Spleen (tissue), 13 donors: ENCODE results near the gene SHISA5. TPM values are rescaled to one million over a fixed set of nuclear protein-coding genes. Genes with fewer than 3 reads are reported as not detected.
"Not testable (repeated sequence)": the region's sequence is repeated elsewhere in the genome, so short reads cannot be mapped to it uniquely, and the experiment has no call there.

Experiments used
- DNase-seq: peaks from one replicate; pipeline ENCODE4 v3.0.0-alpha.2; 2020
- H3K27ac ChIP-seq, 8 donors: fragments of 200-600 bp; sonication (generic) in 7 of 8; 1 replicate in 4 of 8; 2 replicates in 4 of 8; pipeline versions ENCODE4 v1.5.0 to v1.8.0; 2016 to 2021; ENCODE audit warnings: inconsistent platforms in 4 of 8, mild to moderate bottlenecking in 4 of 8, moderate library complexity in 1 of 8
- H3K27me3 ChIP-seq, 7 donors: fragments of 200-600 bp; sonication (generic) in 6 of 7; replicated peaks in 1 of 7; 1 replicate in 4 of 7; 2 replicates in 3 of 7; pipeline versions ENCODE4 v1.5.0 to v1.8.0; 2016 to 2021; ENCODE audit warnings: inconsistent platforms in 3 of 7, mild to moderate bottlenecking in 1 of 7
- H3K36me3 ChIP-seq, 6 donors: fragments of 200-600 bp; sonication (generic) in 5 of 6; 1 replicate in 4 of 6; 2 replicates in 2 of 6; pipeline versions ENCODE4 v1.5.0 to v1.8.0; 2016 to 2021; ENCODE audit warnings: inconsistent platforms in 2 of 6
- H3K4me1 ChIP-seq, 6 donors: fragments of 200-600 bp; sonication (generic) in 5 of 6; 1 replicate in 3 of 6; 2 replicates in 3 of 6; pipeline versions ENCODE4 v1.5.0 to v1.8.0; 2016 to 2021; ENCODE audit warnings: inconsistent platforms in 3 of 6
- H3K4me3 ChIP-seq, 8 donors: fragments of 200-600 bp; sonication (generic) in 7 of 8; 1 replicate in 4 of 8; 2 replicates in 4 of 8; pipeline versions ENCODE4 v1.5.0 to v1.8.0; 2016 to 2021; ENCODE audit warnings: inconsistent platforms in 4 of 8, mild to moderate bottlenecking in 4 of 8, moderate library complexity in 2 of 8
- H3K9me3 ChIP-seq, 8 donors: fragments of 200-600 bp; sonication (generic) in 7 of 8; 1 replicate in 4 of 8; 2 replicates in 4 of 8; pipeline versions ENCODE4 v1.5.0 to v1.8.0; 2016 to 2021; ENCODE audit warnings: inconsistent platforms in 4 of 8
- POLR2A ChIP-seq, 3 donors: fragments of 450-650 bp; IDR thresholded peaks; one replicate each; pipeline ENCODE4 v1.5.1; 2017; ENCODE audit warnings: antibody characterized with exemption in 3 of 3, mild to moderate bottlenecking in 1 of 3
- POLR2AphosphoS5 ChIP-seq, 3 donors: sonication (generic); formaldehyde crosslinking; IDR thresholded peaks; one replicate each; pipeline ENCODE4 v1.5.1; 2017; ENCODE audit warnings: antibody characterized with exemption in 3 of 3
- WGBS, 5 donors: extraction: QIAGEN DNeasy Blood & Tissue Kit in 3 of 5; methylation state at CpG; one replicate each; pipeline versions ENCODE4 v1.1.5 to v1.1.7; 2013 to 2018; 5-methylcytosine and 5-hydroxymethylcytosine counted together
- intact Hi-C: fragments of 100-400 bp; cut with DNase I; formaldehyde crosslinking; loops from one replicate; pipeline ENCODE4 v1.15.0; 2023; ENCODE audit warnings: low total_unique reads
- long read RNA-seq, 2 donors: transcript quantifications; one replicate each; lab custom pipeline, GENCODE V29; 2026
- polyA plus RNA-seq, 3 donors: library from polyadenylated mRNA; stranded (reverse); fragments of 200-250 nt; gene quantifications; one replicate each; pipeline ENCODE4 v1.2.1, GENCODE V29; 2013
- total RNA-seq, 7 donors: library from RNA; depleted of rRNA in 3 of 7; stranded (reverse); fragments of >200 nt in 3 of 7; fragmentation: NEBNext Ultra II Directional in 4 of 7; extraction: Animal tissue kit (Norgen Biotek cat#: 25700) in 4 of 7; gene quantifications; one replicate each; pipeline versions ENCODE4 v1.1.0 to v1.2.1, GENCODE V29; 2016 to 2021
- TF ChIP-seq, protein P1 (sequence below), 11 experiments: fragments of 200-600 bp in 7 of 11; fragments of 450-650 bp in 4 of 11; sonication (generic) in 4 of 11; IDR thresholded peaks in 8 of 11; conservative IDR thresholded peaks in 3 of 11; 1 replicate in 7 of 11; 2 replicates in 4 of 11; pipeline versions ENCODE4 v1.4.0 to v1.8.0; 2016 to 2021; ENCODE audit warnings: antibody characterized with exemption in 11 of 11, inconsistent platforms in 4 of 11, mild to moderate bottlenecking in 1 of 11
- donor health status: healthy with polysubstance abuse.
- donor health status: DM: no; HTN: no; CAD: no; lungs with moderate emphysema.
- donor health status: DM: no; HTN: no; CAD: no.
- donor health status: Bipolar disorder and iron deficiency.
- donor health status: healthy.
- donor health status: DM: no; HTN: no; CAD: no.
- donor health status: DM: yes; HTN: yes; CAD: no.

Gene SHISA5, protein sequence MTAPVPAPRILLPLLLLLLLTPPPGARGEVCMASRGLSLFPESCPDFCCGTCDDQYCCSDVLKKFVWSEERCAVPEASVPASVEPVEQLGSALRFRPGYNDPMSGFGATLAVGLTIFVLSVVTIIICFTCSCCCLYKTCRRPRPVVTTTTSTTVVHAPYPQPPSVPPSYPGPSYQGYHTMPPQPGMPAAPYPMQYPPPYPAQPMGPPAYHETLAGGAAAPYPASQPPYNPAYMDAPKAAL
- total RNA-seq (100 to 1,000 TPM; 154 to 227 (median 182) TPM), polyA plus RNA-seq (100 to 1,000 TPM in 1 of 3 donors, 10 to 100 TPM in 2; 80.2 to 132 (median 85.6) TPM)
- long read RNA-seq, donor 1, transcript SHISA5-201 (6 exons, 2,369 nt): minor isoform, 9 of 46 reads
- long read RNA-seq, donor 1, transcript SHISA5-216 (3 exons, 1,908 nt): minor isoform, 6 of 46 reads
- long read RNA-seq, donor 1, transcript SHISA5-206 (4 exons, 1,839 nt): major isoform, 24 of 46 reads
- long read RNA-seq, donor 1, partial matches to known transcripts: 7 of 46 reads
- long read RNA-seq, donor 1, other reads (novel, unspliced or antisense): 0 of 46 reads
- long read RNA-seq, donor 2, transcript SHISA5-206 (4 exons, 1,839 nt): major isoform, 28 of 42 reads
- long read RNA-seq, donor 2, transcript SHISA5-201 (6 exons, 2,369 nt): minor isoform, 7 of 42 reads
- long read RNA-seq, donor 2, transcript SHISA5-216 (3 exons, 1,908 nt): minor isoform, 6 of 42 reads
- long read RNA-seq, donor 2, partial matches to known transcripts: 0 of 42 reads
- long read RNA-seq, donor 2, other reads (novel, unspliced or antisense): 0 of 42 reads

DNA sequence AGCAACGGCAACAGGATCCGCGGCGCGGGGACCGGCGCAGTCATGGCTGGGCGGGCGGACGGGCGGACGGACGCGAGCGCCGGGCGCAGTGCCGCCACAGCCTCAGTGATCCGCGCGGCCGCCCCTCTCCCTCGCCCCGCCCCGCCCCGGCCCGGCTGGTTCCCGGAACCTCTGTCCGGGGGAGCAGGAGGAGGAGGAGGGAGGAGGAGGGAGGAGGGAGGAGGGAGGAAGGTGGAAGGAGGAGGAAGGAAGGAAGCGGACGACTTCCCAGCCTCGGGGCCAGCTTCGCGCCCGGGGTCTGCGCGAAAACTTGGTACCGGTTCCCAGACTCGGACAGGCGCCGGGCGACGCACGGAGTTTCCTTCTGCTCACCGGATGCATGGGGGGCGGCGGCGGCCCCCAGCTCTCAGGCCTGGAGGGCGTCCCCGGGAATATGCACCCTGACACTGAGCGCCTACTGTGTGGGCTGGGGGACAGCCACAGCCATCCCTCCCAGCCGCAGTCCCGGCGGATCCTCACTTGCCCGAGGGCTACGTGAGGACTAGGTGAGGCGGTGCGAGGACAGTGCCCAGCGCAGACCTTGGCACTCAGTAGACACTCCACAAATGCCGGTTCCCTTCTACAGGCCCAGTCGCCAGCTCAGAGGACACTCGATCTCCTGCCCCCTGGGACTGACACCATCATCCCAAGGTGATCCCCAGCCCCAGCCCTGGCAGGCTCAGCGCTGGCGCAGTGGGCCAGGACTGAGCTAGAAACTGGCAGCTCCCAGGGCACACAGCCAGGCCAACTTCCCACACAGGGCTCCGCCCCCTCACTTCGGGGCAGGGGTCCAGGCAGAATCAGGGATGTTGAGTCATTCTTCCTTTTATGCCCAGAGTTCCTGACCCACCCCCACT lies at the start of gene SHISA5:
Gene SHISA5, minus strand, starts transcription at position 124 of the 896 bp plus-strand sequence. Its CDS starts 80 bp downstream, at position 44.
- H3K27ac ChIP-seq: peak within 1 kb of the TSS; percentile 83 to 97 (median 91)
- peak; percentile 94 for DNase-seq
- TF ChIP-seq, protein P1, sequence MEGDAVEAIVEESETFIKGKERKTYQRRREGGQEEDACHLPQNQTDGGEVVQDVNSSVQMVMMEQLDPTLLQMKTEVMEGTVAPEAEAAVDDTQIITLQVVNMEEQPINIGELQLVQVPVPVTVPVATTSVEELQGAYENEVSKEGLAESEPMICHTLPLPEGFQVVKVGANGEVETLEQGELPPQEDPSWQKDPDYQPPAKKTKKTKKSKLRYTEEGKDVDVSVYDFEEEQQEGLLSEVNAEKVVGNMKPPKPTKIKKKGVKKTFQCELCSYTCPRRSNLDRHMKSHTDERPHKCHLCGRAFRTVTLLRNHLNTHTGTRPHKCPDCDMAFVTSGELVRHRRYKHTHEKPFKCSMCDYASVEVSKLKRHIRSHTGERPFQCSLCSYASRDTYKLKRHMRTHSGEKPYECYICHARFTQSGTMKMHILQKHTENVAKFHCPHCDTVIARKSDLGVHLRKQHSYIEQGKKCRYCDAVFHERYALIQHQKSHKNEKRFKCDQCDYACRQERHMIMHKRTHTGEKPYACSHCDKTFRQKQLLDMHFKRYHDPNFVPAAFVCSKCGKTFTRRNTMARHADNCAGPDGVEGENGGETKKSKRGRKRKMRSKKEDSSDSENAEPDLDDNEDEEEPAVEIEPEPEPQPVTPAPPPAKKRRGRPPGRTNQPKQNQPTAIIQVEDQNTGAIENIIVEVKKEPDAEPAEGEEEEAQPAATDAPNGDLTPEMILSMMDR (IDR thresholded peaks at IDR 0.05 in 8 of 11, conservative IDR thresholded peaks at IDR 0.05 in 3 of 11): no peak
- peak; percentile 62 to 81 (median 79) for TF ChIP-seq POLR2AphosphoS5 (IDR thresholded peaks at IDR 0.05)
- H3K4me3 ChIP-seq: peak within 1 kb of the TSS; percentile 52 to 80 (median 63)
- H3K4me1 ChIP-seq: peaks cover 15 to 71% (median 48%) of the 10 kb centered on the region in 6 donors
- 1 to 12% (median 2%) methylated on average over 38 to 66 of the region's 66 CpGs for WGBS, 5 donors
- no peaks in the 10 kb centered on the region for H3K27me3 ChIP-seq
- intact Hi-C loops: loop anchor here (10.0 kb wide), 1 partner anchor 59 kb away; the partner anchor contains the start of genes ATRIP, CCDC51 and TMA7
- H3K9me3 ChIP-seq: no peaks in the 10 kb centered on the region
- peaks cover 0 to 21% (median 0%) of the 10 kb centered on the region in 6 donors for H3K36me3 ChIP-seq

DNA sequence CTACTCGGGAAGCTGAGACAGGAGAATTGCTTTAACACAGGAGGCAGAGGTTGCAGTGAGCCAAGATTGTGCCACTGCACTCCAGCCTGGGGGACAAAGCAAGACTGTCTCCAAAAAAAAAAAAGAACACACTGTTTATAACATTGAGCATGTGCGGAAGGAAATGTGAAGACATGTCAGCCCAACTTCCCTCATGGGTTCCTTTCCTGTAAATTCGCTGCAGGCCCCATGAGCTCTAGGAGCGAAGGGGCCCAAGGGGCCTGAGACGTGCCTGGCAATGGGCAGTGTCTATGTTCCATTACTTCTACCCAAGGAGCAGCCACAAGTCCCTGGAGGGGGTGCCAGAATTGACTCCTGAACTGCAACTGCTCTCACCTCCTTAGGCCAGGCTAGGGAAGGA lies 49.4 kb upstream of the SHISA5 start:
- peak; percentile 70 for DNase-seq
- intact Hi-C loops: loop anchor here (5.0 to 10.0 kb wide), 2 partner anchors 91 to 279 kb away; no protein-coding TSS in a partner anchor
- H3K9me3 ChIP-seq: no peaks in the 10 kb centered on the region

DNA sequence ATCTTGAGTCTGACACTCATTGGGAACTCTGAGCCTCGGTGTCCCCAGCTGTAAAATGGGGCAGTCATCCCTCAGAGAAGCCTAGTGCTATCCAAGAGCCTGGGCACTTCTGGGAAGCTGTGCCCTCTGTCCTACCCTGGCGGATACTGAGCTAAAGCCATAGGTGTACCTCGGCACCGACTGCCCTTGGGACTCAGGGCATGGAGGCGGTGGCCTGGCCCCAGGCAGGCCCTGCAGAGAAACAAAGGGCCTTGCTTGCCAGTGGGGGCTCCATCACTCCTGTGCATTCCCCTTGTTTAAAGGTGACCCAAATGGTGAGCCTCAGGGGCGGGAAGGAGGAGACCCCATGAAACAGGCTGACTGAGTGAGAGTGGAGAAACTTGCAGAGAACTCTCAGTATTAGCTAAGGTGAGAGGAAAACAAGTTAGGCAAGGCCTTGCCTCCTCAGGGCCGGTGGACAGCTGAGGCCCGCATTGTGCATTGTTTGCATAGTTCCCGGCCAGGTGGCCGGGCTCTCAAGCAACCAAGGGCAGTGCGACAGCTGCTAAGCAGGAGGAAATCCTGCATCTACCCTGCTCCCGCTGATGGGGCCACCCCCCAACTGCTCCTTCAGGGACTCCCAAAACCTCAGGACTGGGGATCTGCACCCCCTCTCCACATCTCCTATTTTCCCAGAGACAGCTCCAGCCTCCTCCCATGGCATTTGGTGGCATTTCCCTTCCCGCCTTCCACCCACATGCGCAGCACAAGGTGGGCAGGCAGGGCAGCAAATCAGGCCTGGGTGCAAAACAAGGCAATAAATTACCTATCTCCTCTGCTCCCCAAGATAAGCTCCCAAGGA lies 48.4 kb upstream of the SHISA5 start:
- peak overlapping the region in 6 of 8 donors; percentile 34 to 87 (median 71) for H3K27ac ChIP-seq
- DNase-seq: peak; percentile 64
- H3K27me3 ChIP-seq: no peaks in the 10 kb centered on the region
- TF ChIP-seq, protein P1 (IDR thresholded peaks at IDR 0.05 in 8 of 11, conservative IDR thresholded peaks at IDR 0.05 in 3 of 11): no peak
- TF ChIP-seq POLR2A (IDR thresholded peaks at IDR 0.05): no peak
- TF ChIP-seq POLR2AphosphoS5 (IDR thresholded peaks at IDR 0.05): no peak
- no peaks in the 10 kb centered on the region for H3K9me3 ChIP-seq
- H3K36me3 ChIP-seq: peaks cover 0 to 37% (median 0%) of the 10 kb centered on the region in 6 donors
- WGBS, 5 donors: 70 to 81% (median 78%) methylated on average over 14 of the region's 14 CpGs
- H3K4me1 ChIP-seq: peaks cover 0 to 80% (median 26%) of the 10 kb centered on the region in 6 donors
- peak overlapping the region in 1 of 8 donors; percentile 33 for H3K4me3 ChIP-seq
- intact Hi-C loops: loop anchor here (5.0 to 10.0 kb wide), 2 partner anchors 90 to 278 kb away; no protein-coding TSS in a partner anchor

More for the DNA sequence above, 49.4 kb upstream of the SHISA5 start:
- WGBS, 5 donors: 45 to 73% (median 68%) methylated on average over 5 of the region's 5 CpGs
- H3K27me3 ChIP-seq: no peaks in the 10 kb centered on the region
- TF ChIP-seq, protein P1 (IDR thresholded peaks at IDR 0.05 in 8 of 11, conservative IDR thresholded peaks at IDR 0.05 in 3 of 11): no peak
- no peak for TF ChIP-seq POLR2A (IDR thresholded peaks at IDR 0.05)
- peak in 1 of 3 donors; percentile 10 for TF ChIP-seq POLR2AphosphoS5 (IDR thresholded peaks at IDR 0.05)
- H3K27ac ChIP-seq: peak overlapping the region in 6 of 8 donors; percentile 34 to 87 (median 71)
- H3K36me3 ChIP-seq: peaks cover 0 to 27% (median 0%) of the 10 kb centered on the region in 6 donors
- H3K4me3 ChIP-seq: peak overlapping the region in 2 of 8 donors; percentile 13 to 33
- H3K4me1 ChIP-seq: peaks cover 9 to 88% (median 35%) of the 10 kb centered on the region in 6 donors

DNA sequence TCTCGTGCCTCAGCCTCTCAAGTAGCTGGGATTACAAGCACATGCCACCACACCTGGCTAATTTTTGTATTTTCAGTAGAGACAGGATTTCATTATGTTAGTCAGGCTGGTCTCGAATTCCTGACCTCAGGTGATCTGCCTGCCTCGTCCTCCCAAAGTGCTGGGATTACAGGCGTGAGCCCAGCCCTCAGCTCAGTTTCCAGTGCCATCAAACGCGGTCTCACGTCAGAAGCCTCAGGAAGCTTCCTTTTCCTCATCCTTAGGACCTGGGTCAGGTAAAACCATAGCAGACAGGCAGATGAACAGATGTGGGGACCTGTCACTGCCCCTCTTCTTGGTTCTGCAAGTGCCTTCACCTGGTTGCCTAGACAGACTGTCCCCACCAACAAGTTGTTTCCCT lies 47.7 kb upstream of the SHISA5 start:
- WGBS, 5 donors: 78 to 99% (median 90%) methylated on average over 7 of the region's 7 CpGs
- intact Hi-C loops: loop anchor here (5.0 to 10.0 kb wide), 2 partner anchors 89 to 277 kb away; no protein-coding TSS in a partner anchor
- H3K4me3 ChIP-seq, H3K27me3 ChIP-seq, H3K9me3 ChIP-seq, DNase-seq: not testable (repeated sequence)
- Histone ChIP-seq H3K36me3 (peaks cover 0 to 44% (median 0%) of the 10 kb centered on the region in 6 donors), H3K4me1 (peaks cover 0 to 76% (median 23%) of the 10 kb centered on the region in 6 donors), H3K27ac (peak overlapping the region in 2 of 8 donors; percentile 85 to 87)
